Ovary (tissue), 3 donors: ENCODE measurements around the gene SHROOM4.

Experiments
- EP300 ChIP-seq: sonication (generic); formaldehyde crosslinking; IDR thresholded peaks from one replicate; pipeline ENCODE4 v1.6.1; 2017; ENCODE audit warnings: antibody characterized with exemption
- POLR2A ChIP-seq: fragments of 450-650 bp; IDR thresholded peaks from one replicate; pipeline ENCODE4 v1.6.1; 2017; ENCODE audit warnings: antibody characterized with exemption, mild to moderate bottlenecking, moderate library complexity
- TF ChIP-seq, protein P1 (sequence below), 3 donors: fragments of 450-650 bp in 2 of 3; fragments of 200-600 bp in 1 of 3; IDR thresholded peaks; one replicate each; pipeline versions ENCODE4 v1.5.1 to v1.8.0; 2016 to 2022; ENCODE audit warnings: antibody characterized with exemption in 3 of 3, mild to moderate bottlenecking in 1 of 3
- donor health status: DM: no; HTN: no; CAD: no.

DNA sequence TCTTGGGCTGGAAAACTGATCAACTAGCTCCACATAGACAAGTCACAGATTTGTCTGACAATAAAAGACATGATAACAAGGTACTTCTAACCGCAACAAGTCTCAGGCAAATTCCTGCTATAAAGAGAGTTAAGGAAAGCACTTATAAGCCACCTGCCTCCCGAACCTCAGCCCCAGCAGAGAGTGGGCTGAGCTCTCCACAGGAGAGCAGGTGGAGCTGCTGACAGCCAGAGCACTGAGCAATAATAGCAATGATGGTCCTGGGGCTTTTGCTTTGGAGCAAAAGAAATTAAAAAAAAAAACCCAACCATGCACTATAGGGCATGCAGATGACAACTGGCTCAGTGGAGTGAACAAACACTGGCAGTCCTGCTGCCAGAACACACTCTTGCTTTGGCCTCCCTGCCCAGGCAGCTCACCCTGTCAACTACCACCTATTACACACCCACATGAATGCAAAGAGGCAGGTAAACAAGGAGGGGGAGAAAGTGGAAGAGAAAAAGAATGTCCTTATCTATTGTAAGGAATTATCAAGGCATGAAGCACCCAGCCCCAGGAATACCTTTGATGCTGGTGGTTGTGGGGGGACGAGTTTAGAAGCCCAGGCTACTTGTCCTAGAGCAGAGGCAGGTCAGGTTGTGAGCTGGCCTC lies 207.6 kb downstream of the SHROOM4 start:
- TF ChIP-seq, protein P1, sequence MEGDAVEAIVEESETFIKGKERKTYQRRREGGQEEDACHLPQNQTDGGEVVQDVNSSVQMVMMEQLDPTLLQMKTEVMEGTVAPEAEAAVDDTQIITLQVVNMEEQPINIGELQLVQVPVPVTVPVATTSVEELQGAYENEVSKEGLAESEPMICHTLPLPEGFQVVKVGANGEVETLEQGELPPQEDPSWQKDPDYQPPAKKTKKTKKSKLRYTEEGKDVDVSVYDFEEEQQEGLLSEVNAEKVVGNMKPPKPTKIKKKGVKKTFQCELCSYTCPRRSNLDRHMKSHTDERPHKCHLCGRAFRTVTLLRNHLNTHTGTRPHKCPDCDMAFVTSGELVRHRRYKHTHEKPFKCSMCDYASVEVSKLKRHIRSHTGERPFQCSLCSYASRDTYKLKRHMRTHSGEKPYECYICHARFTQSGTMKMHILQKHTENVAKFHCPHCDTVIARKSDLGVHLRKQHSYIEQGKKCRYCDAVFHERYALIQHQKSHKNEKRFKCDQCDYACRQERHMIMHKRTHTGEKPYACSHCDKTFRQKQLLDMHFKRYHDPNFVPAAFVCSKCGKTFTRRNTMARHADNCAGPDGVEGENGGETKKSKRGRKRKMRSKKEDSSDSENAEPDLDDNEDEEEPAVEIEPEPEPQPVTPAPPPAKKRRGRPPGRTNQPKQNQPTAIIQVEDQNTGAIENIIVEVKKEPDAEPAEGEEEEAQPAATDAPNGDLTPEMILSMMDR (IDR thresholded peaks at IDR 0.05), result no peak
- TF ChIP-seq POLR2A (no peak), EP300 (no peak)
